GM21447 (cell line): ENCODE measurements around the gene BAZ1B.
"Not testable (repeated sequence)": the region's sequence is repeated elsewhere in the genome, so short reads cannot be mapped to it uniquely, and the experiment has no call there.

Source experiments
- ATAC-seq: cut with Tn5 transposase; IDR thresholded peaks from one replicate; pipeline ENCODE4 v1.9.1; 2021; ENCODE audit not compliant: unreplicated experiment

BAZ1B gene

DNA sequence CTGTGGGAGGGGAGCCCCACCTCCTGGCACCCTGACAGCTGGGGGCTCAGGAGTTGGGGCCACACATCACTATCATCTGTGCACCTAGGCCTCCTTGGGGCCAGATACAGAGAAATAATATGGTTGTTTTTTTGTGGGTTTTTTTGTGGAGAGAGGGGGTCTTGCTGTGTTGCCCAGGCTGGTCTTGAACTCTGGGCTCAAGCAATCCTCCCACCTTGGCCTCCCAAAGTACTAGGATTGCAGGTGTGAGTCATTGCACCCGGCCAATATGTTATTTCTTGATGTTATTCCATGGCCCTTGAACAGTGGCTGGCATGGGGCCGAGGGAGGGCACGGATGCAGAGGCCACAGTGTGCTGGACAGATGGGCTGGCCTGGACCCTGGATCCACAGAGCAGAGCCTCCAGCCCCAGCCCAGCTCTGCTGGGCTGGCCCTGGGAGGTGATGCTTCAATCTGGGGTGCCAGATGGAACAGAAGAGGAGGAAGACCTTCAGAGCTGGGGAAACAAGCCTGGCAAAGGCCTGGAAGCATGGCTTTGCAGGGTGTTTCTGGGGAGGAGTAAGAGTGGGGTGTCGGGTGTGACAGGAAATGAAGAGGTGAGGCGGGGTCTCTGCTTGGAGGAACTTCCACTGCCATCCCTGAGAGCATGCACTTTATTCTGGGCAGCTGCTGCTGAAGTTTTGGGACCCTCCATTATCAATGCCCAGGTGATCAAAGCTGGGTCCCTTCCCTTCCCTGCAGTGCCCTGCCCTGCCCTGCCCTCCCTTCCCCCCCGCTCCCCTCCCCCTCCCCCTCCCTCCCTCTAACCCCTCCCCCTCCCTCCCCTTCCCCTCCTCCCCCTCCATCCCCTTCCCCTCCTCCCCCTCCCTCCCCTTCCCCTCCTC lies 92.2 kb downstream of the BAZ1B start:
- no peak for ATAC-seq

DNA sequence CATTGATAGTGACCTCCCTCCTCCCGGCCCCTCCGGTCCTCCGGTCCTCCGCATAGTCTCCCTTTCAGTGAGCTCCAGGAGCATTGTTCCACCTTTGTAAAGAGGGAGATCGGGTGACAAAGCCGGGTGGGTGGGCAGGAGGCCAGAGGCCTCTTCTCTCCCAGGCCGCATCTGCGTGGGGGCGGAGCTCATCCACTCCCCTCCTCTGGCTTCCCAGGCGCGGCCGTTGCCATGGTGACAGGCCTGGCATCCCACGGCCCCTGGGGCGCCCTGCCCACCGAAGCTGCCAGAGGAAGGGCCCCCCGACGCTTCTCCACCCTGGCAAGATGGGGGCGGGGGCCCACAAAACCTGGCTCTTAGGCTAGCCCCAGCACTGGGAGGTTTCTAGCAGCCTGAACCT lies 92.9 kb downstream of the BAZ1B start:
- ATAC-seq: no peak

DNA sequence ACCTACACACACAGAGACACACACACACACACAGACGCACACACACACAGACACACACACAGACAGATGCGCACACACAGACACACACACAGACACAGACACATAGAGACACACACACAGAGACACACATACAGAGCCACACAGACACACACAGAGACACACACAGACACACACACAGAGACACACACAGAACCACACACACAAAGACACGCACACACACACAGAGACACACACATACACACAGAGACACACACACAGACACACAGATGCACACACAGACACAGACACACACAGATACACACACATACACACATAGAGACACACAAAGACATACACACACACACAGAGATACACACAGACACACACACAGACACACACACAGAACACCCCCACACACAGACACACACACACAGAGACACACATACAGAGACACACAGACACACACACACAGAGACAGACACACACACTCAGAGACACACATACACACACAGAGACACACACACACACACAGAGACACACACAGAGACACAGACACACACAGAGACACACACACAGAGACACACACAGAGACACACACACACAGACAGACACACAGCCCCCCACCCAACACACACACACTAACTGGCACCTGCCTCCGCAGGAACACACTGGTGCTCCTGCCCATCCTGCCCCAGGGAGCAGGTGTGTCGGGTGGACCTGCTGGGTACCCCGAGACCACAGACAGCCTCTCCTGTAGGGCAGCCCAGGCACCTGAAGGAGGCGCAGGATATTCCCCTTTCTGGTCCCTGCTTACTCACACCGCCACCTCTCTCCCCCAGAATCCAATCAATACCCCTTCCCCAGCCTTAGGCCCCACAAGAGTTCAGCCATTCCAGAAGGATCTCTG lies 93.9 kb downstream of the BAZ1B start:
- no peak for ATAC-seq

DNA sequence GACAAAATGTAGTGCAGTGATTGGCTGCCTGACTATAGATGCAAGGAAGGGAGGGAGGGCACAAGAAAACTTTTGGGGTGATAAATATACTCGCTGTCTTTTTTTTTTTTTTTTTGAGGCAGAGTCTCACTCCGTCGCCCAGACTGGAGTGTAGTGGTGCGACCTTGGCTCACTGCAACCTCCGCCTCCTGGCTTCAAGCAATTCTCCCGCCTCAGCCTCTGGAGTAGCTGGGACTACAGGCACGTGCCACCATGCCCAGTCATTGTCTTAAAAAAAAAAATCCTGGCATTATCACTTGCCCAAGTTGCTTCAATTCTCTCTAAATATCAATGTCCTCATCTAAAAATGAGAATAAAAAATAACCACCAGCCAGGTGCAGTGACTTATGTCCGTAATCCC lies 96.1 kb downstream of the BAZ1B start:
- no peak for ATAC-seq

DNA sequence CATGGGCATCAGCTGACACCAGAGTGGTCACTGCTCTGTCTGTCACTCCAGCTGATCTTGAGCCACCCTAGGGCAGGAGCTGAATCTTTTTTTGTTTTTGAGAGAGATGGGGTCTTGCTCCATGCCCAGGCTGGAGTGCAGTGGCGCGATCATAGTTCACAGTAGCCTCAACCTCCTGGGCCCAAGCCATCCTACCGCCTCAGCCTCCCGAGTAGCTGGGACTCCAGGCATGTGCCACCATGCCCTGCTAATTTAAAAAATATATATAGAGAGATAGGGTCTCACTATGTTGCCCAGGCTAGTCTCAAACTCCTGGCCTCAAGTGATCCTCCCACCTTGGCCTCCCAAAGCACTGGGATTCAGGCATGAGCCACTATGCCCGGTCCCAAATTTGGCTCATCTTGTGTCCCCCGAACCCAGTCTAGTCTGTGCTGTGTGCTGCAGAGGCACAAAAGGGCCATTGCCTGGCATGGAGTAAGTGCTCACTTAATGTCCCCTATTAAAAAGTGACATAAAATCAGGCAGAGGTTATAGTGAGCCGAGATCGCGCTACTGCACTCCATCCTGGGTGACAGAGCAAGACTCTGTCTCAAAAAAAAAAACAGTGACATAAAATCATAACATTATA lies 96.6 kb downstream of the BAZ1B start:
- ATAC-seq: no peak

DNA sequence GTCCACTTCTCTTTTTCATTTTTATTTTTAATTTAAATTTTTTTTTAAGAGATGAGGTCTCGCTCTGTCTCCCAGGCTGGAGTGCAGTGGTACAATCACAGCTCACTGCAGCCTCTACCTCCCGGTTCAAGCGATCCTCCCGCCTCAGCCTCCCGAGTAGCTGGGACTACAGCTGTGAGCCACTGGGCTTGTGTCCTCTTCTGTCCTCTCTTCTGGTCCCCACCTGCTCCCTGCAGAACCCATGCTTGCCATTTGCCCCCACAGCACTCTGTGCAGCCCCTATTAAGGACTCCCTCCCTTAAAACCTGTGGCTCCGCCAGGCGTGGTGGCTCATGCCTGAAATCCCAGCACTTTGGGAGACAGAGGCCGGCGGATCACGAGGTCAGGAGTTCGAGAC lies 97.6 kb downstream of the BAZ1B start:
- ATAC-seq: no peak

DNA sequence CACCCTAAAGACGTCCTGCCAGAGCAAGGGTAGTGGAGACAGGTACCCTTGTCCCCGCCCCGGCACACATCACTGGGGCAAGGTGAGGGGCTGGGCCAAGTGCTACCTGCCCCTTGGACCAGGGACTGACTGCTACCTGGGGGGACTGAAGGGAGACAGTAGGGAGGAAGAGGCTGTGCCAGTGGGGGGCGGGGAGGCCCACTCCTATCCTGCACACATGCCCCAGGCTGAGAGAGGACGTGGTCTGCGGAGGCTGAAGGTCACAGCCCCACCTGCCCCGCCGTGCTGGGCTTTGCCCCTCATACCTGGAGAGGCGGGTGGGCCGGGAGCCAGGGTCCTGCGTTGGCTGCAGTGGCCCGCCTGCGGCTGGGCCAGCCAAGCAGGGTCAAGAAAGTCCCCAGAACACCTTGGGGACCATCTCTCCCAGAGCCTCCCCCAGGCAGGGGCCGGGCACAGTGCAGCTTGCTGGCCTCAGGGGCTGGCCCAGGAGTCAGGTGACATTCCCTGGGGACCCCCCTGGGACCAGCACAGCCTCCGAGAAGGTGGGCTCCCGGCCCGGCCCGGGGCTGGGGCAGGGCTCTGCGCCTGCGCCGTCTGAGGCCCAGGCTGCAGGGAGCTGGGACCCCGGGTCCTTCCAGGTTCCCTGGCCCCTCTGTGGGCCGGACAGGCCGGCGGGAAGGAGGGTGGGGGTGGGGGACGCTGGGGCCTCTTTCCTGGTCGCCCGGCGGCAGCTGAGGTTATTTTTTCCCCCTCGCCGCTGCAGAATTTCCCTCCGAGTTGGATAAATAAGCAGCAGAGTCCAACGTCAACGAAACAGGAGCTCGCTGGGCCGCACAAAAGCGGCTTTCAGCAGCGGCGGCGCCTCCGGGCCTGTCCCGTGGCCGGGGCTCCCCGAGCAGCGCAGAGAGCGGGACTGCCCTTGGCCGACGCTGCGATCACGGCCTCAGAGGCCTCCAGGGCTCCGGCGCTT lies 98.3 kb downstream of the BAZ1B start:
- ATAC-seq: no peak

DNA sequence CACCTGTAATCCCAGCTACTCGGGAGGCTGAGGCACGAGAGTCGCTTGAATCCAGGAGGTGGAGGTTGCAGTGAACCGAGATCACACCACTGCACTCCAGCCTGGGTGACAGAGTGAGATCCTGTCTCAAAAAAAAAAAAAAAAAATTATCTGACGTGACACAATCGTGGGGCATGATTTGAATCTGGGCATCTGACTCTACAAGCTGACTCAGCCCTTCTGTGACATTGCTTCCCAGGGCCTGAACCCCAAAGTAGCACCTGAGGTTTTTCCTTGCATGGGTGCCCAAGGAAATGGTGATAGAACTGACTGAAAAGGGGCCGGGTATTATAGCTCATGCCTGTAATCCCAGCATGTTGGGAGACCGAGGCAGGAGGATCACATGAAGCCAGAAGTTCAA lies 101.5 kb downstream of the BAZ1B start:
- not testable (repeated sequence) for ATAC-seq

DNA sequence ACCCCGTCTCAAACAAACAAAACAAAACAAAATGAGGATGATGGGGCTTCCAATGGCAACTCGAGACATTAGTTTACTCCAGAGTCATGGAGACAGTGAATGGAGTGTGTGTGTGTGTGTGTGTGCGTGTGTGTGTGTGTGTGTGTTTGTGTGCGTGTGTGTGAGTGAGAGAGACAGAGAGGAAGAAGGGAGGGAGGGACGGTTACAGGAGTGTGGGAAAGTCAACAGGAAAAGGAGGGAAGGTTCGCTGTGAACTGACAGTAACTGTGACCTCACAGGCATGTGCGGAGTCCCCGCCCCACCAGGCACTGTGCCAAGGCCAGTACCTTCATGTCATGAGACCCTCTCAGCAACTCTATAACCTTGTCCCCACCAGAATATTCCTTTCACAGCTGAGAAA lies 102.1 kb downstream of the BAZ1B start:
- not testable (repeated sequence) for ATAC-seq

DNA sequence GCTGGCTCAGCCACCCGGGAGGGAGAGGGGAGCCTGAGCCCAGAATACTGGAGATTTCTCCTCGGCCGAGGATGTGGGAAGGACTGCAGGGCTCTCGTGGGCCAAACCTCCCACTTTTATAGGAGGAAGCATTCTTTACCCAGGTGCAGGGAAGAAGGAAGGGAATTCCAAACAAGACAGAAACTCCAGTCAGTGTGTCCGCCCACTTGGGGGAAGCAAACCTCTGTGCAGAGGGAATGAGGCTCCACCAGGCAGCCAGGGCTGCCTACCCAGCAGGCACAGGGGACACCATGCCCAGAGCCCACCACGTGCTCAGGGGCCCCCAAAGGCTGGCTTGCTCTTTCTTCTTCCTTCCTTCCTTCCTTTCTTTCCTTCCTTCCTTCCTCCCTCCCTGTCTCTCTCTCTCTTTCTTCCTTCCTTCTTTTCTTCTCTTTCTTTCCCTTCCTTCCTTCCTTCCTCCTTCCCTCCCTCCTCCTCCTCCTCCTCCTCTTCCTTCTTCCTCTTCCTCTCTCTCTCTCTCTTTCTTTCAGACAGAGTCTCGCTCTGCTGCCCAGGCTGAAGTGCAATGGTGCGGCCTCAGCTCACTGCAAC lies 103.9 kb downstream of the BAZ1B start:
- ATAC-seq: no peak

DNA sequence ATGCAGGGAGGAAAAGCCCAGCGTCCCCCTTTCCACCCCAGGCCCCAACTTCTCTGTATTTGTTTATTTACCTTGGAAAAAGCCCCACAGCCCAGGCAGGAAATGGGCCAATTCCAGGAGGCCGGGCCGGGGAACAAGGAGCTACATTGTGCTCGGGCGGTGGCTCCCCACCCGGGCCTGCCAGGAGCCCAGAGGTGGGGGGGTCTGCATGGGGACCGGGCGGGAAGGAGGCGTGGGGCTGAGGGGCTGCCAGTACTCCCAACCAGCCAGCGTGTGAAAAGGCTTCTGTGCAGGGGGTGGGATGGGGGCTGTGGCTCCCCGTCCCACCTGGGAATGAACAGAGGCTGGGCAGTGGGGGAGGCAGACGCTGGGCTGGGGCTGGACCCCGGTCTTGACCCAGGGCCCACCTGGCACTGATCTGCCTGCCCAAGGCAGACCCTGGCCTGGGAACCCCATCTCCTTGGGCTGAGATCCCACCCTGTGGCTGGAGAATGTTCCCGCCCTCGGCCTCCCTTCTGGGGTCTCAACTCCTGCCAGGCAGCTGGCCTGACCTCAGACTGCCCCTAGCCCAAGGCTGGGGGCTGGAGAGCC lies 111.5 kb downstream of the BAZ1B start:
- not testable (repeated sequence) for ATAC-seq

DNA sequence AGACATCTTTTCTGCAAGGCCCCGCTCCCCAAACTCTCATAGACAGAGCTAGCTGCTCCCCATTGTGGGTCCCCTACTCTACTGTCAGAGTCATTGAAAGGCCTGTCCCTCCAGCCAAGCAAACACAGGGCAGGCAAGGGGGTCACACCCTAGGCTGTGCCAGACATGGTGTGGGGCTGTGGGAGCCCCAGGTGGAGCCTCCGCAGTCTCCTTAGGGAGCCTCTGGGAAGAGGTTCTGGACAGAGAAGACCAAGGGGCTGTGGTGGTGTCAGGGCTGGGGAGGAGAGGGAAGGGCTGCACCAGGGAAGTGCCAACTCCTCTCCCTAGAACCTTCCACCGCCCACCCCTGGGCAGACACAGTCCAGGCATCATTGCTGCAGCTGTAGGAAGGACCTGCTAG lies 117.2 kb downstream of the BAZ1B start:
- ATAC-seq: not testable (repeated sequence)

DNA sequence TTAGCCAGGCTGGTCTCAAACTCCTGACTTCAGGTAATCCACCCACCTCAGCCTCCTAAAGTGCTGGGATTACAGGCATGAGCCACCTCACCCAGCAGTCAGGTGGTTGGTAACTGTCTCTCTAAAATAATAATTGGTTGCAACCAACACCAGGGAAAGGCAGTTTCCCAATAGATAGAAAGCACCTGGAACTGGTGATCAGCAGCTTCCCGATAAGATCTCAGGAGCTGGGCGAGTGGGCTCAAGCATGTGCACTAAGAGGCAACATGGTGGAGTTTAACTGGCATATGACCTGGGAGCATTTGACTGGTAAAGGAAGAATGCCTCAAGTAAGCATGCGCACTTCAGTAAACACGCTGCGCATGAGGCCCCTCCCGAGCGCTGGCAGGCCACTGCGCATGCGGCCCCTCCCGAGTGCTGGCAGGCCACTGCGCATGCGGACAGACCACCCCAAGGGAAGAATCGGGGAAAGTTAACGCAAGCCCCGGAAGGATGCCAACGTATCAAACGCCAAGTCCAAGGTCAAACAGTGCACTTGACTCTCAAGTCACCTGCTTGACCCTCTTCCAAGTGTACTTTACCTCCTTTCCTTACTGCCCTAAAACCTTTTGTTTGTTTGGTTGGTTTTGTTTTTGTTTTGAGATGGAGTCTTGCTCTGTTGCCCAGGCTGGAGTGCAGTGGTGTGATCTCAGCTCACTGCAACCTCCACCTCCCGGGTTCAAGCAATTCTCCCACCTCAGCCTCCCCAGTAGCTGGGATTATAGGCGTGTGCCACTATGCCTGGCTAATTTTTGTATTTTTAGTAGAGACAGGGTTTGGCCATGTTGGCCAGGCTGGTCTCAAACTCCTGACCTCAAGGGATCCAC lies 122.7 kb downstream of the BAZ1B start:
- not testable (repeated sequence) for ATAC-seq

DNA sequence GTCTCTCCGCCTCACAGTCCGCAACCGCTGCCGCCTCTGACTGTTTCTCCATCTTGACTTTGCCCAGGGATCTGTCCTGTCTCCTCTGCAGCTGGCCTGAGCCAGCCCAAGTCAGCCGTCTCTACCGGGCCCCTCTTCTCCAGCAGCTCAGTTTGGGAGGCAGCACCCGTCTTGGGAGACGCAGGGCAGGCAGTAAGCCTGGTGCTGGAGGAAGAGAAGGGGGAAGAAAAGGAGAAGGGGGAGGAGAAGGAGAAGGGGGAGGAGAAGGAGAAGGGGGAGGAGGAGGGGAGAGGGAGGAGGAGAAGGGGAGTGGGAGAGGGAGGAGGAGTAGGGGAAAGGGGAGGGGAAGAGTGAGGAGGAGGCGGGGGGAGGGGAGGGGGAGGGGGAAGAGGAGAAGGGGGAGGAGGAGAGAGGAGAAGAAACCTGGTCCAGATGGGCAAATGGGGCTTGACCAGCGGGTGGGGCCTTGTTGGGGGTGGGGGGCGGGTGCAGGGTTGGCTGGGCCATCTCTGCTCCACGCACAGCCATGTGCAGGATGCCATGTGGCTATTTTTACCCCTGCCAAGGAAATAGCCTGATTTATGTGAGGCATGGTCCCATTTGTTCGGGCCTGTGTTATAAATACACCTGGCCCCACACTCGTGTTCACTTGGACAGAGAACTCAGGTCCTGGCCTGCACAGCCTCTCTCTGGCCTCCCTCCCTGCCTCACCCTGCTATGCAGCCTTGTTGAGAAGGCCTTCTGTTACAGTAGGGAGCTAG lies 124.4 kb downstream of the BAZ1B start:
- ATAC-seq: no peak

DNA sequence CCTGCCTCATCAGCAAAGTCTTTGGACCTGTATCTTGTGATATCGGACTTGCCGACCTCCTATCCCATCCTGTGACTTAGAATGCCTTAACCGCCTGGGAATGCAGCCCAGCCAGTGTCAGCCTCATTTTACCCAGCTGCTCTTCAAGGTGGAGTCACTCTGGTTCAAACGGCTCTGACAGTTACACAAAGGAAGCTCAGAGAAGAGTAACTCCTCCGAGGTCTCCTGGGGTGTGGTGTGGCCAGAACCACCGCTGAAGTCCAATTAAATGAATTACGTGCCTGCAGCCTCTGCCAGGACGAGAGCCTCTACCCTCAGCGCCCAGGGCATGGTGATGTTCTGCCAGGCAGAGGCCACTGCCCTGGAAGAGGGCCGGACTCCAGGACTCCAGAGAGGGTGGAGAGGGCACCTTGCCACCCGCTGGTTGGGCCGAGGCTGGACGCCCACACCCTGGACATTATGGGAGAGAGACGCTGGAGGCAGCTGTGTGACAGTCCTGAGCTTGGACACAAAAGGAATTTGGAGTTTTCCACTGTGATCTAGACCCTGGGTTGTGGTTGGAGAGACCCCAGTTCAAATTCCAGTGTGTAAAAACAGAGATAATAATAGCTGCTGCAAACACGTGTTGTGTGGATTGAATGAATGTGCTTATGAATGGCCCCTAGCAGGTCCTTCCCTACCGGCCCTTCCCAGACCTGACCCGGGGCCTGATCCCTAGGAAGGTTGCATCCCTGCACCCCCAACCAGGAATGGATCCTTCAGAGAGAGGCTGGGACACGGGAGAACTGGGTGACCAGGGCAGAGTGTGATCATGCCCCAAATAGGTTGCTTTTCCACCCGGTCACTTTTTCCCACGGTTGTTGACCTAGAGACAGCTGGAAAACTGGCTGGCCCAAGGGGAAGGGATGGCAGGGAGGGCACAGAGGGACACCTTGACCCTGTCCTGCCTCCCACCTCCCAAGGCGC lies 126.3 kb downstream of the BAZ1B start:
- ATAC-seq: no peak

DNA sequence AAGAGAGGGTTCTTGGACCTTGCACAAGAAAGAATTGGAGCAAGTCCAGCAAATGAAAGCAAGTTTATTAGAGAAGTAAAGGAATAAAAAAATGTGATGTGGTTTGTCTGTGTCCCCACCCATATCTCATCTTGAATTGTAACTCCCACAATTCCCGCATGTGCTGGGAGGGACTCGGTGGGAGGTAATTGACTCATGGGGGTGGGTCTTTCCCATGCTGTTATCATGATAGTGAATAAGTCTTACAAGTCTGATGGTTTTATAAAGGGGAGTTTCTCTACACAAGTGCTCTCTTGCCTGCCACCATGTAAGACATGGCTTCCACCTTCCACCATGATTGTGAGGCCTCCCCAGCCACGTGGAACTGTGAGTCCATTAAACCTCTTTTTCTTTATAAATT lies 127.7 kb downstream of the BAZ1B start:
- ATAC-seq: no peak

DNA sequence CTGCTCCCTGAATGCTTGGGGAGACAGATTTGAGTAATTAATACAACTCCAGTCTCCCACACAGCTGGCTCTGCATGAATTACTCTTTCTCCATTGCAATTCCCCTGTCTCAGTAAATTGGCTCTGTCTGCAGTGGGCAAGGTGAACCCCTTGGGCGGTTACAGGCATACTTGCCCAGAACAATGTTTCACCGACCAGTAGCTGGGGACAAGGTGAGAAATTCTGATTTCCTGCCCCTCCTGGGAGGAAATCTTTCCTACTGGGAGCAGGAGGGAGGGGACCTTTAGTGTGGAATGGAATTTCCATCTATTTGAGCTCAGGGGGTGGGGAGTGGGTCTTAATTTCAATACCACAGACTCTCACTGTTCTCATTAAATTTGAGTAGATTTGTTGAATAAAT lies 130.7 kb downstream of the BAZ1B start:
- ATAC-seq: no peak
